Activated T-helper 1 cell treated with Interleukin-2 at 50 U/mL for 16 hours (primary cell): ENCODE results near the gene ABHD17B.
"Not testable (repeated sequence)": the region's sequence is repeated elsewhere in the genome, so short reads cannot be mapped to it uniquely, and the experiment has no call there.

Experiments
- DNase-seq: peaks from one replicate; pipeline ENCODE4 v3.0.0-alpha.2; 2020; ENCODE audit warnings: low read depth

ABHD17B gene

DNA sequence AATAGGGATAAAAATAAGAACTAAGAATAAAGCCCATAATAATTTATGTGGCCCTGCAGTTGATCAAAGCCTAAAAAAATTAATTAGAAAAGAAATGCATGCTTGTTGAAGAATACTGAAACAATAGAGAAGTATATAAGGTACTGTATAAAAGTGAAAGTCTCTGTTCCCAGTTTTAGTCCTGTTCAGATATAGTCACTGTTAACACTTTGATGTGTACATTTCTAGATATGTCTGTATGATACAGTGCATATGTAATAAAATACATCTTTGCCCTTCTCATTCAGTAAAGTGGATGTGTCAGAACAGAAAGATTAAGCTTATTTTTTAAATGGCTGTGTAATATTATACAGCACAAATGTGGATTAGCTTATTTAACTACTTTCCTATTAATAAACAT, 4.5 kb upstream of the ABHD17B start:
- DNase-seq = no peak

DNA sequence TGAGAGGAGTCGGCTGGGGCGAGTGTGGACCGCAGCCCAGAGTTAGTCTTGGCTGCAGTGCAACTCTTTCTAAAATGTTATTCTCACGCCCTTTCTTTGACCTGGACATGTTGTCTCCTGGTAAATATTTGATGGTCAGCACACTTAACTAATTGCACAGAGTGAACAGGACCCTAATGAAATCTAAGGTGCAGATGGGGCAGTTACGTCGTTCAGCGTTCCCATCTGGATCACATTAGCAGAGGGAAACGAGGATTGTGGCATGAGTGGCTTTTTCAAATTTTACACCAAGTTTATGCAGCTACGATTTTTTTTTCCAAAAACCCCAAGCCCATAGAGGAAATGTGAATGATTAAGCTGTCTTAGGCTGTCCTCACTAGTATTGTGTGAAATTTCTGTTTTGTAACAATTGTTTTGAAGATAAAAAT, 929 bp upstream of the ABHD17B start:
- no peak for DNase-seq

DNA sequence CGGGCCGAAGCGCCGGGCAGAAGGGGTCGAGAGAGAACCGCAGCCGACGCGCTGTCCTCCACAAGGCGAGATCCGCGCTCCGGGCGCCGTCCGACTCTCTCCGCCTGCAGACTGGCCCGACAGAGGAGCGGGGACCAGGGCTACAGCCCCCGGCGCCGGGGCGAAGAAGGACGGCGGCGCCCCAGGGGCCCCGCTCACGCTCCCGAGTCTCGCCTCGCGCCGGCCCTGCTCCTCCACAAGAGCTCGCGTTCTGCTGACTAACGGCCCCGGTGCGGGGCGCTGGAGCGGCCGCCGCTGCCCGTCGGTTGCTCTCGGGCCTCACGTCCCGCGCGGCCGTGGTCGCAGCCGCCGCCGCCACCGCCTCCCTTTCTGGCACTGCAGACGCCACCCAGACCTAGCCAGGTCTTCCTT, 338 bp downstream of the ABHD17B start:
- no peak for DNase-seq

DNA sequence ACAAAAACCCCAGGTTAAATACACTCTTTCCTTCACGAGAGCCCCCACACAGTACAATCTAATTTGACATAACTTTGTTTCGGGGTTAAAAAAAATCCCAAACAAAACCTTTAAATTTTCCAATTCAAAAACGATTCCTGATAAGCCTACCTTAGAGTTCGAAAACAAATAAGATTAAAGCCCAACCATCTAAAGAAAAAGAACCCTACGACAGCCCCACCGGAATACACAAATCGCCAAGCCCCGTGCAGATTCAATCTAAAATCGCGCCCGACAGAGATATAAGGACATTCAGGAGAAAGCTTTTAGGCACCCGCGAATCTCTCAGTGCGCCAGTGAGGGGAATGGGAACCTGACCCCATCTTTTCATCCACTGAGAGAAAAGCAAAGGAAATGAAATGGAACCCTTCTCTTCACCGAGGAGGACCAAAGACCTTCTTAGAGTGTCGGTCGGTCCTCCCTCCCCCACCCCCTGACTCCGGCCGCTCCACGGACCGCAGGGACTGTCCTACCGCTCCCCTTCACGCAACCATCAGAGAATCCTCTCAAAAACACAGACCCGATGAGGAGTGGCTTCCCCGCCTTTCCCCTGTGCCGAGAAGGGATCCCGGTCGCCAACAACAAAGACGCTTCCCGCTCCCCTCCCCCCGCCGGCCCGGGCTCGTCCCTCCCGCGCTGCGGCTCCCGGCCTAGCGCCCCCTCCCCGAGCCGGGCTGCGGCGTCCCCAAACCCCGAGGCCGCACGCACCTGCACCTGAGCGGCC, 925 bp downstream of the ABHD17B start:
- DNase-seq = peak; percentile 8

DNA sequence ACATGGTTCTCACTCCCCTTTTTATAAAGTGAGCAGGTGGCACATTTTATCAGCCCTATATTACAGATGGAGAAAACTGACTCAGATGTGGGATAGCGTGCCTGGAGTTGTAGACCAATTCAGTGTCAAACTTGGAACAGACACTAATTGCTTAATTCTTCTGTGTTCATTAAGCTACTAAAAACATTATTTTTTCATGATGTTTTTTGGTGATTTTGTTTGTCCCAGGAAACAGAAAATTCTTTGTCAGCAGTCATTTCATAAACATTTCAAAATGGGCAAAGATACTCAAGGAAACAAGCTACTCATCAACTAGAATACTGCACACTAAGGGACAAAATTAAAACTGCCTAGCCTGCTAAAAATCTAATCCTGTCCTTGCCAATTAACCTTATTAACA, 2.2 kb downstream of the ABHD17B start:
- no peak for DNase-seq

- DNase-seq = no peak
These were observed 6.9 kb downstream of the ABHD17B start for GRCh38 chr9:71904076-71904475.

DNA sequence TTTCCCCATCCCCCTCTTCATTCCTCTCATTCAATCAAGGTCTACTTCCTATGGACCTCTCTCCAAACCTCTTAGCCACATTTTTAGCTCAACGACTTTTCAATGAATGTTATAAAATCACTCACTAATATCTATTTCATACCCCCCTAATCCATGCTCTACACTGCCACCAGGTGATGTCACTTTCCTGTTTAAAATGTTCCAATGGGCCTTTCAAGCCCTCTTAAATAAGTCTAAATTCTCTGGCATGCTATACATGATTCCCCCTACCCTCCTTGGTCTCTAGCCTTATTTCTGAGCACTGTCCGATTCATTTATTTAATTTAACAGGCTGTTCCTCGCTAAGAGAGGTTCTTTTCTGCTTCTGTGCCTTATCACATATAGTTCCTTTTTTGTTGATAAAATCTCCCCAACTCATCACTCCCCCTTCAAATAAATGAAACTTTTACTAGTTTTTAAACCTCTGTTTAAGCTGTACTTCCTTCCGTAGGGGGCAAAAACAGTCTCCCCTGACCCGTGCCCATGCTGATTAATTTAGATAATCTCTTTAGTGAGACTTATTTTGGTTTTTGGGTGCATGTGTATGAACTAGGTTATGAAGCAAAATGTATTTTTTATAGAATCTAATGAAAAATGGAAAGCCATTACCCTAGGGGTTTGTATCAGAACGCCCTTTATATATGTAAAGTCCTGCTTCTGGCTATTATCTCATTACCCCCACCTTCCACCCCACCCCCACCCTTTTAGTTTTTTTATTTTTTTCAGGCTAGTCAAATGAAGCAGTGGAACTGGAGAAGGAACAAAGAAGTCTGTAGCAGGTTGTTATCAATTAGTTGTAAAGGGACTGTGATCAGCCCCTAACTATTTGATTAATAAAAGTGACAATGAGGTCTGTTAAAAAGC, 9.0 kb downstream of the ABHD17B start:
- DNase-seq = no peak

DNA sequence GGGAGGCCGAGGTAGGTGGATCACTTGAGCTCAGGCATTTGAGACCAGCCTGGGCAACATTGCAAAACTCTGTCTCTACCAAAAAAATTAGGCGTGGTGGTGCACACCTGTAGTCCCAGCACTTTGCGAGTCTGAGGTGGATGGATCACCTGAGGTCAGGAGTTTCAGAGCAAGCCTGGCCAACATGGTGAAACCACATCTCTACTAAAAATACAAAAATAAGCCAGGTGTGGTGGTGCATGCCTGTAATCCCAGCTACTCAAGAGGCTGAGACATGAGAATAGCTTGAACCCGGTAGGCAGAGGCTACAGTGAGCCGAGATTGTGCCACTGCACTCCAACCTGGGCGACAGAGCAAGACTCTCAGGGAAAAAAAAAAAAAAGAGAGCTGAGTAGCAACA, 12.2 kb downstream of the ABHD17B start:
- not testable (repeated sequence) for DNase-seq

DNA sequence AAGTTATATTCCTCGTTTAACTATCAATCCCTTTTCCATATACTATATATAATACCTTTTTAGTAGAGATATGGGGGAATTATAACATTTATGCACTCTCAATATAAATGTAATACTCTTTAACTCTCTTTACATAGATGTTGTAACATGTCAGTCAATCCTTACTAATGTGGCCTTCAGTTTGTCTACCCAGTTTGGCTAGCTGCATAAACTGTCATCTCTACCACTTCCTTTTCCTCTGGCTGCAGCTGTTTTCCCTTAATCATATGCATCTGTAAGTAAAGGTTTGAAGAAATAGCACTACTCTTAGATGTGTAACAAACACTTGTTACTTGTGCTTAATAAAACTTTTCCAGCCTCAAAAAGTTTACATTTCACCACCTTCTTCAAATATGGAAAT, 13.4 kb downstream of the ABHD17B start:
- DNase-seq = no peak

DNA sequence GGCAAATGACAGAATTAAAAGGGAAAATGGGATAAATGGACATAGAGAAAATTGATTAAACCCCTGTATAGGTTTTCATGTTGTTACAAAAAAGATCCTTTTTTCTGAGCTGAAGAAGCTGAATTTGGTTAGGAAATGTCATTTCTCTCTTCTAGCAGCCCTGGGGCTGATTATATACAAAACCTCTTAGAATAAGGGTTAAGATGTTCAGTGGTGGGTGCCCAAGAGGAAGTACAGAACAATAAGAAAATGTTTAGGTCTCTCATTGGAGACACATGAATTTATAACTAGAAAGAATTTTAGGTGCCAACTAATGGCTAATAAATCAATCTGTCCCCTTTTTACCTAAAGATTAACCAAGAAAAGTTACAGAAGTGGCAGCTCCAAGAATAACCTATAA, 14.2 kb downstream of the ABHD17B start:
- no peak for DNase-seq

DNA sequence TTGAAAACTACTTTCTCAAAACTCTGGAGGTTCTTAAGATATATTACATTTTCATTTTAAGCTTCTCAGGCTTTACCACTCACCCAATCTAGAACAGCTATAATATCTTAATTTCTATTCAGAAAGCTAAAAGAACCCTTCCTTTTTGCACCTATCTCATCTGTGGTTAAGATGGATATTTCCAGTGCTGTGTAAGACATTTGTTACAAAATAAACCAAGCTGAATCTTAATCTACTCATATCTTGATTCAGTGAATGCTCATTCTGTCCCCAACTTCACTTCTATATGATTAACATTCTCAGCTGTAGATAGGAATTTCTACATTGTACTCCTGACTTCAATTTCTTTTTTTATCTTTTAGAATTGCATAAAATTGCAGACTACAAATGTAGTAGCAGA, 15.0 kb downstream of the ABHD17B start:
- no peak for DNase-seq

GRCh38 chr9:71895117-71895516, 15.9 kb downstream of the ABHD17B start:
- DNase-seq = no peak

GRCh38 chr9:71891557-71892189, 19.3 kb downstream of the ABHD17B start:
- no peak for DNase-seq

DNA sequence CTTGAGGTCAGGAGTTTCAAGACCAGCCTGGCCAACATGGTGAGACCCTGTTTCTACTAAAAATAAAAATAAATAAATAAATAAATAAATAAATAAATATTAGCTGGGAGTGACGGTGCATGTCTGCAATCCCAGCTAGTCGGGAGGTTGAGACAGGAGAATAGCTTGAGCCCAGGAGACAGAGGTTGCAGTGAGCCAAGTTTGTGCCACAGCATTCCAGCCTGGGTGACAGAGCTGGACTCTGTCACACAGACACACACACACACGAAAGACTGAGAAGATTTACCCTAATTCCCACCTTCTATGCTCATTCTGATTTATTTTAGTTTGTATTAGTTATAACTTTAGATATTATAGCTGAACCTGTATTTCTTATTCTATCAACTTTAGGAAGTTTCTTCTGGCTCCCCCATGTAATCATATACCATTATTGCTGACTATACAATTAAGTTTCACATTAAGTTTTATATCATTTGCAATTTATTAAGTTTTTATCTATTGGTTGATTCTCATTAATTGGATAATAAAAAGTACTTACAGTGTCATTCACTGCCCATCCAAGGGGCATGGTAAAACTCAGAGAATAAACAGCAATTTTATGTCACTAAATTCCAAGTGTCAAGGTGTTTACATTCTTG, 20.8 kb downstream of the ABHD17B start:
- no peak for DNase-seq

DNA sequence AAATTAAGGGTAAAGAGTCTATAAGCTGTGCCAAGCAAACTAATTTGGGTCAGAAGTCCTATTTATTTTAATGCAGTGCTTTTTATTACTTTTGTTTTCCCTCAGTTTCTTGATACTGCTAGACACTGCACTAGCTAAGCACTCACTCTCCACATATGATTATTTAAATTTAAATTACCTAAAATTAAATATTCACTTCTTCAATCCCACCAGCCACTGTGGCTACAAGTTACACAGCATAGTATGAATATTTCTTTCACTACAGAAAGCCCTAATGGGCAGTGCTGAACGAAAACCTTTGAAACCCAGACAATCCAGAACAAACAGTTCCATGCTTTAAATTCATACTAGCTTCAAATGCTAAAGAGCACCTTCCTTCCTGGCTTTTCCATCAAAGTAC, 23.6 kb downstream of the ABHD17B start:
- no peak for DNase-seq

- no peak for DNase-seq
These were observed 24.5 kb downstream of the ABHD17B start for GRCh38 chr9:71886541-71886940.

- no peak for DNase-seq
These were observed 25.0 kb downstream of the ABHD17B start for GRCh38 chr9:71886015-71886414.

DNA sequence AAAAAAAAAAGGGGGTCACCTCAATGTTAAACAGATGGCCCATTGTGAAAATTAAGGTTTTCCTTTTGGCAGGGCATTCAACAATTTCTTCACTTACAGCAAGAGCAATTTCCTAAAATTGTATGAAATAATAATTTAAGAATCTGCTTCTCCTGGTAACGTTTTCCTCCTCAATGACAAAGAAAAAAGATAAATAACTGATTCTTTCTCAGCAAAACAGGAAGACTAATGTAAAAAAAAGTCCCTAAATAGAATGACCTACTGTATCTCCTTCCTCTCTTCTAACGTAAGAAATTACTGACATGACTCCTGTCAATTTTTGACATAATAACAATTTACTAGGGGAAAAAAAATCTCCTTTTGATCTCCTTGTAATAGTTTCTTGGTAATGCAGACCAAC, 25.5 kb downstream of the ABHD17B start:
- DNase-seq = no peak

- DNase-seq = no peak
These were observed 27.0 kb downstream of the ABHD17B start for GRCh38 chr9:71884005-71884404.

DNA sequence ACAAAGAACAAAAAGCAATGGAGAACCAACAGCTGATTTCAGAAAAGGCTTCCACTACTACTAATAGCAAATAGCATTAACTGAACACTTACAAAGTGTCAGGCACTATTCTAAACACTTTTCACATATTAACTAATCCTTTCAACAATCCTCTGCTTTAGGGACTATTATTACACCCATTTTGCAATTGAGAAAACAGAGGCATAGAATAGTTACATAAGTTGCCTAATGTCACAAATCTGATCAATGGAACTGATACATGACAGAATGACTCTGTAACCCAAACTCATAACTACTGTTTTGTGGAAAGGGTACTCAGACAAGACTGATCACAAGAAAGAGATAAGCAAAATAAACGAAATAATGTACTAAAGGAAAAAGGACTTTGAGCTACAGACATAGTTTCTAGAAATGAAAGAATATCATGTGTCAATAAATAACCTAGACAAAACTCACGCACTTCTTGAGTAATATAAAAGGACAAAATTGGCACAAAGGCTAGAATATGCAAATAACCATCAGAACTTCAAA, 31.3 kb downstream of the ABHD17B start:
- DNase-seq = no peak

DNA sequence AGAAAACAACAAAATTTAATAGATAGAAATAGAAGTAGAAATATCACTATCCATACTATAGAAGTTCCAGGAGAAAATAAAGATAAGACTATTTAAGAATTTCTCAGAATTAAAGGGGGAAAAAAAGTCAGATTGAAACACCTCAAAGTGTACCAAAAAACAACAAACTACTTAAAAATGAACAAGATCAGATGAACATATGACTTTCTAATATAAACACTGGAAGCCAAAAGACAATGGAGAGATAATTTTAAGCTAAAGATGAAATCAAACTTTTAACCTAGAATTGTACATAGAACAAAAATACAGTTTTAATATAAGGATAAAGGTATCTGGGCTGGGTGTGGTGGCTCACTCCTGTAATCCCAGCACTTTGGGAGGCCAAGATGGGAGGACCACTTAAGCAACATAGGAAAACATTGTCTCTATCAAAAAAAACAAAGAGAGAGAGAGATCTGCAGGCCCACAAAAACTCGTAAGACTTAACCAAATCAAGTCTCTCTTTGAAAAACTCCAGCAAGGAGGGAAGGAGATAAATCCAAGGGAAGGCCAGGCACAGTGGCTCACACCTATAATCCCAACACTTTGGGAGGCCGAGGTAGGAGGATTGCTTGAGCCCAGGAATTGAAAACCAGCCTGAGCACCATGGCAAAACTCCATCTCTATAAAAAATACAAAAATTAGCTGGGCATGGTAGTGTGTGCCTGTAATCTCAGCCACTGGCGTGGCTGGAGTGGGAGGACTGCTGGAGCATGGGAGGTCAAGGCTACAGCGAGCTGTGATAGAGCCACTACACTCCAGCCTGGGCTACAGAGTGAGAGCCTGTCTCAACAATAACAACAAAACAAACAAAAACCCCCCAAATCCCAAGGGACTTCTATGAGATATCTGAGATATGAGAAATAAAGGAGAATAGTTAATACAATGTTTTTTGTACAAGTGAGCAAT, 32.4 kb downstream of the ABHD17B start:
- DNase-seq = no peak
